MV-4-11 (cell line): Measurements from ENCODE around the gene SLC6A18.
"Not testable (repeated sequence)": the region's sequence is repeated elsewhere in the genome, so short reads cannot be mapped to it uniquely, and the experiment has no call there.

Experiments used
- DNase-seq: peaks from one replicate; lab custom pipeline; 2025; lab: John Stamatoyannopoulos, UW

Gene SLC6A18

DNA sequence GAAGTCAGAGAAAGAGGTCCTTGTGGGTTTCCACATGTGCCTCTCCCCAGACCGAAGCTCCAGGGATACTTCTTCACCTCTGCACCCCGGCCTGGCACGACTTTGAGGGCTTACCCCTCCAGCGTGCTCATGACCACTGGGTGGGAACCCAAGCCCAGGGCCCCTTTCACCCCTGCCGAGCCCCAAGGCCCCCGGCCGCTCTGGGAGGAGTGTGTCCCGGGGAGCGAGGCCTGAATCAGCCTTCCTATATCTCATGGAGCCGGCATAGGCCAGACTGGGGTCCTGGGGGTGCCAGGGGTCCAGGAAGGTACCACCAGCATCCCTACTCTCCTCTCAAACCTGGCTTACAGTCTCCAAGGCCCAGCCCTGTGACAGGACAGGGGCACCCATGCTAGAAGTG, 52.6 kb downstream of the SLC6A18 start:
- DNase-seq = no peak

- no peak for DNase-seq
These were observed 53.0 kb downstream of the SLC6A18 start for GRCh38 chr5:1278216-1278615.

DNA sequence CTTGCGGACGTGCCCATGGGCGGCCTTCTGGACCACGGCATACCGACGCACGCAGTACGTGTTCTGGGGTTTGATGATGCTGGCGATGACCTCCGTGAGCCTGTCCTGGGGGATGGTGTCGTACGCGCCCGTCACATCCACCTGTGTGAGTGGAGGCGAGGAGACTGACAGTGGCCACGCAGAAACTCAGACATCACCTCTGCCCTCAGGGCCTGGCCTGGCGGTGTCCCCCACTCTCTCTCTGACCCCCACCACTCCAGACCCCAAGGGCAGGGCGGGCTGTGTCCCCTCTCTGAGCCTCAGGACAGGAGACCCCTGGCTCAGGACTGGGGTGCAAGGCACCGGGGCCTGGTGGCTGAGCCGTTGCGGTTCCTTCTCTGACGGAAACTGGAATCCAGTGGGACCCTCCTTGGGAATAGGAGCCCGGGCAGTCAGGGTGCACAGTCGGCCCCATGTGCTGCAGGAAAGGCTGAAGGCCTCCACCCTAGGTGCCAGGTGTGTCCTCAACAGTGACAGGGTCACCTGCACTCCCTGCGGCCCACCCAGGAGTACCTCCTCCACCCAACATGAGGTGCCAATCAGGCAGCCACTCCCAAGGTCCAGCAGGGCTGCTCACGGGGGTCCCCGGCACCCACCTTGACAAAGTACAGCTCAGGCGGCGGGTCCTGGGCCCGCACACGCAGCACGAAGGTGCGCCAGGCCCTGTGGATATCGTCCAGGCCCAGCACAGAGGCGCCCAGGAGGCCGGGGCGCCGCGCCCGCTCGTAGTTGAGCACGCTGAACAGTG, 53.7 kb downstream of the SLC6A18 start:
- DNase-seq = no peak

- DNase-seq = no peak
These were observed 54.4 kb downstream of the SLC6A18 start for GRCh38 chr5:1279443-1280151.

DNA sequence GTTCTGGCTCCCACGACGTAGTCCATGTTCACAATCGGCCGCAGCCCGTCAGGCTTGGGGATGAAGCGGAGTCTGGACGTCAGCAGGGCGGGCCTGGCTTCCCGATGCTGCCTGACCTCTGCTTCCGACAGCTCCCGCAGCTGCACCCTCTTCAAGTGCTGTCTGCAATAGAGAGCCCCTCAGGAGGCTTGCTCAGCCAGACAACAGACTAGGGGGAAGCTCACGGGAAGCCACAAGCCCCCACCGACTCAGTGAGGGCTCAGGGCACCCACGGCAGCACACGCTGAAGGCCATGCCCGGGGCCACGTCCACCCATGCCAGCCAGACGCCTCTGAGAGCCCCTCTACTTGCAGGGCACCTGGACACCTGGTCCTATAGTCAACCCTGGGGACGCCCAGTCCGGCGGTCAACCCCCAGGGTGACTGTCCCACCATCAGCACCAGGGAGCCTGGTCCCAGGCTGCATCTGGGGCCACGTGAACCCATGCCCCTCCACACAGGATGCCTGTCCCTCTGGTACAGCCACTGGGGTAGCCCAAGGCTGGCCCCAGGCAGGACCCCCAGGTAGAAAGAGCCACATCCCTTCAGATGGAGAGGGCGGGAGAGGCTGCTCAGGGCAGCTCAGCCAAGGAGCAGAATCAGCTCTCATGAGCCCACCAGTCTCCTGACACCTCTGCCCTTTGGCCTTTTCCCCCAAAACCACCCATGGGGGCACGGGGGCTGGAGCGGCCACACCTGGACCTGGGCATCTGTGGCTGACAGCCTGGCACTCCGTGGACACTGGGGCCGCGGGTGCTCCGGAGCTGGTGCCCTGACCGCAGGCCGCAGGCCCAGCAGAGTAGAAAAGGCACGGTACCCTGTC, 55.2 kb downstream of the SLC6A18 start:
- no peak for DNase-seq

- DNase-seq = no peak
These were observed 56.1 kb downstream of the SLC6A18 start for GRCh38 chr5:1281038-1281882.

GRCh38 chr5:1282131-1282992, 57.2 kb downstream of the SLC6A18 start:
- no peak for DNase-seq

DNA sequence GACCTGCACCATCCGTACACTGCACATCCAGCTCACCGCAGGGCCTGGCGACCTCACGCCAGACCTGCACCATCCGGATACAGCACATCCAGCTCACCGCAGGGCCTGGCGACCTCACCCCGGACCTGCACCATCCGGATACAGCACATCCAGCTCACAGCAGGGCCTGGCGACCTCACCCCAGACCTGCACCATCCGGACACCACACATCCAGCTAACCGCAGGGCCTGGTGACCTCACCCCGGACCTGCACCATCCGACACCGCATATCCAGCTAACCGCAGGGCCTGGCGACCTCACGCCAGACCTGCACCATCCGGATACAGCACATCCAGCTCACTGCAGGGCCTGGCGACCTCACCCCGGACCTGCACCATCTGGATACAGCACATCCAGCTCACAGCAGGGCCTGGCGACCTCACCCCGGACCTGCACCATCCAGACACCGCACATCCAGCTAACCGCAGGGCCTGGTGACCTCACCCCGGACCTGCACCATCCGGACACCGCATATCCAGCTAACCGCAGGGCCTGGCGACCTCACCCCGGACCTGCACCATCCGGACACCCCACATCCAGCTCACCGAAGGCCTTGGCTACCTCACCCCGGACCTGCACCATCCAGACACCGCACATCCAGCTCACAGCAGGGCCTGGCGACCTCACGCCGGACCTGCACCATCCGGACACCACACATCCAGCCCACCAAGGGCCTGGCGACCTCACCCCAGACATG, 58.0 kb downstream of the SLC6A18 start:
- not testable (repeated sequence) for DNase-seq

GRCh38 chr5:1283729-1284041, 58.5 kb downstream of the SLC6A18 start:
- DNase-seq = not testable (repeated sequence)

- DNase-seq = not testable (repeated sequence)
These were observed 59.3 kb downstream of the SLC6A18 start for GRCh38 chr5:1284336-1284970.

DNA sequence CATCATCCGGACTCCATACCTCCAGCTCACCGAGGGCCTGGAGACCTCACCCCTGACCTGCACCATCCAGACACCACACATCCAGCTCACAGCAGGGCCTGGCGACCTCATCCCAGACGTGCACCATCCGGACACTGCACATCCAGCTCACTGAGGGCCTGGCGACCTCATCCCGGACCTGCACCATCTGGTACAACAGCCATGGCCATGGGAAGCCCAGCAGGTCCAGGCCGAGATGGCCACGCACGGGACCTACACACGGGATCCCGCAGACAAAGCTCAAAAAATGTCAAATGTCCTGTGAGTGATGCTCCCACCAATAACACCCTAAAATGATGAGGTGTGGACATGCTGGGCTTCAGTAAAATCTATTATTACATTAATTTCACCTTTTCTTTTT, 60.0 kb downstream of the SLC6A18 start:
- no peak for DNase-seq

DNA sequence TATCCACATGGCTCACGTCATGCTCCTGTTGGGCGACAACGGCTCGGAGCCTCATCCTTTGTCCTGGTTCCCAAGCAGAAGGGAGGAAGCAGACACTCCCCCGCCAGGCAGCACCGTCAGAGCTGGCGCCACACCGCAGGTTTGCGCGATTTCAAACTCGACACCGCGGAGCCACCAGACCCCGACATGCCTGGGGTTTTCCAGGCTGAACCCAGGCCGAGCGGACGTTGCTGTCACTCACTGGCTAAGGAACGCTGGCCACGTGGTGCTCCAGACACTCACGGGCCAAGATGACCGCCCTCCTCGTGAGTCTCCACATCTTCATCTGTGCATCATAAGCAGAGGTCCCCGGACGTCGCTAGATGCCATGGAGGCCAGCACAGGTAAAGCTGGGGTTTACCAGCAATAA, 60.7 kb downstream of the SLC6A18 start:
- no peak for DNase-seq

GRCh38 chr5:1288439-1289335, 63.5 kb downstream of the SLC6A18 start:
- DNase-seq = no peak

DNA sequence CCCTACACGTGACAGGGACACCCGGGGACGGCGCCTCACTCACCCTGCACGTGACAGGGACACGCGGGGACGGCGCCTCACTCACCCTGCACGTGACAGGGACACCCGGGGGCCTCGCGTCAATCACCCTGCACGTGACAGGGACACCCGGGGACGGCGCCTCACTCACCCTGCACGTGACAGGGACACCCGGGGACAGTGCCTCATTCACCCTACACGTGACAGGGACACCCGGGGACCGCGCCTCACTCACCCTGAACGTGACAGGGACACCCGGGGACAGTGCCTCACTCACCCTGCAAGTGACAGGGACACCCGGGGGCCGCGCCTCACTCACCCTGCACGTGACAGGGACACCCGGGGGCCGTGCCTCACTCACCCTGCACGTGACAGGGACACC, 64.4 kb downstream of the SLC6A18 start:
- DNase-seq = not testable (repeated sequence)

- DNase-seq = not testable (repeated sequence)
These were observed 65.8 kb downstream of the SLC6A18 start for GRCh38 chr5:1290956-1291355.

DNA sequence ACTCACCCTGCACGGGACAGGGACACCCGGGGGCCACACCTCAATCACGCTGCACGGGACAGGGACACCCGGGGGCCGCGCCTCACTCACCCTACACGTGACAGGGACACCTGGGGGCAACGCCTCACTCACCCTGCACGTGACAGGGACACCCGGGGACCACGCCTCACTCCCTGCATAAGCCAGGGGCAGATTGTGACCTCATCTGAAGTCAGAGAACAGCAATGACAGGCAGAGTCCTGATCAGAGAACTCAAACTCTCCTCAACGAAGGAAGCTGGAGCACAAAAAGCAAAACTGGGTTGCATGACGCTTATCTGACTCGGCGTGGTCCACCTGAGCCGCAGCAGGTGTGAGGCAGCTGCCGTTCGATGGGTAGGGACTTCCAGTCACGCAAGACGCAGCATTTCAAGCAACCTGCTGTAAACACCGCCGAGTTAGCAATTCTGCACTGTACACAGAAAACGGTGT, 66.5 kb downstream of the SLC6A18 start:
- DNase-seq = no peak

- DNase-seq = no peak
These were observed 67.0 kb downstream of the SLC6A18 start for GRCh38 chr5:1292139-1292538.

GRCh38 chr5:1292846-1293415, 67.8 kb downstream of the SLC6A18 start:
- DNase-seq = no peak
